VCaP (cell line): ENCODE data around the gene PIK3CD.

Experiments
- H3K27ac ChIP-seq: fragments of 450-650 bp; 2 replicates; pipeline ENCODE4 v1.5.1; 2017
- TF ChIP-seq, protein P1 (sequence below): fragments of 450-650 bp; conservative IDR thresholded peaks from 2 replicates; pipeline ENCODE4 v1.5.1; 2017; ENCODE audit warnings: mild to moderate bottlenecking, moderate library complexity

PIK3CD gene

GRCh38 chr1:9651220-9651564, 339 bp upstream of the PIK3CD start:
- no peak overlapping the region for H3K27ac ChIP-seq
- TF ChIP-seq, protein P1, sequence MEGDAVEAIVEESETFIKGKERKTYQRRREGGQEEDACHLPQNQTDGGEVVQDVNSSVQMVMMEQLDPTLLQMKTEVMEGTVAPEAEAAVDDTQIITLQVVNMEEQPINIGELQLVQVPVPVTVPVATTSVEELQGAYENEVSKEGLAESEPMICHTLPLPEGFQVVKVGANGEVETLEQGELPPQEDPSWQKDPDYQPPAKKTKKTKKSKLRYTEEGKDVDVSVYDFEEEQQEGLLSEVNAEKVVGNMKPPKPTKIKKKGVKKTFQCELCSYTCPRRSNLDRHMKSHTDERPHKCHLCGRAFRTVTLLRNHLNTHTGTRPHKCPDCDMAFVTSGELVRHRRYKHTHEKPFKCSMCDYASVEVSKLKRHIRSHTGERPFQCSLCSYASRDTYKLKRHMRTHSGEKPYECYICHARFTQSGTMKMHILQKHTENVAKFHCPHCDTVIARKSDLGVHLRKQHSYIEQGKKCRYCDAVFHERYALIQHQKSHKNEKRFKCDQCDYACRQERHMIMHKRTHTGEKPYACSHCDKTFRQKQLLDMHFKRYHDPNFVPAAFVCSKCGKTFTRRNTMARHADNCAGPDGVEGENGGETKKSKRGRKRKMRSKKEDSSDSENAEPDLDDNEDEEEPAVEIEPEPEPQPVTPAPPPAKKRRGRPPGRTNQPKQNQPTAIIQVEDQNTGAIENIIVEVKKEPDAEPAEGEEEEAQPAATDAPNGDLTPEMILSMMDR: no peak

DNA sequence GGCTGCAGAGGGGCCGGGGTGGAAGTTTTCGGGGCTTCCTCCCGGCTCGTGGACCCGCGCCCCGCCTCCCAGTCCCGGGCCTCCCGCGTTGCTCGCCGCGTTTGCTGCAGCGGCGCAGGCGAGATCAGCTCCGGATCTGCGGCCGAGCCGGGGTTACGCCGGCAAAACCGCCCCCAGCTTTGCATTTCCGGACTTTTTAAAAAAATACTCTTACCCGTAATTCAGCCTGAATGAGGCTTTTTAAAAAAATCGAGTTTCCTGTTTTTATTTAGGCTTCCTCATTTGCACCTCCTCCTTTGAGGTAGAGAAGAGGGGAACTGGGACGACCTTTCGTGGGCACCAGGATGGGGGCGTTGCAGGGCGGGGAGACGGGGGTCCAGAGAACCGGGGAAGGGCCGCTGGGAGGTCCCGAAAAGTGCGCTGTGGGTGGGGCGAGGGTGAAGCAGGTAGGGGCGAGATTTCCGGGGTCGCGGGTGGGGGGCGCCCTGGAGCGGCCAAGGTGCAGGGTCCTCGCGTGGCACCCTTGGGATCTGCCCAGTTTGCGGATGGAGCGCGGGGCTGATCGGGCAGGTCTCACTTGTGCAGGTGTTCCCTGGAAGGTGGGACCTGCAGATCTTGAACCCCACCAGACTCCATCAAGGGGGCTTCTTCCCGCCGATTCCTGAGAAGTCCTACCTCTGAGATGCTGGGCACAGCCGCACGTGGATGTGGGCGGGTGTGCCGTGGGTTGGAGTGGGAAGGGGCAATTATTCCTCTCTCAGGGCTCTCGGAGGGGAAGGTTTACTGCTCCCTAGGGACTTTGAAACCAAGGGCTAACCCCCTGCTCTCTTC, 1.1 kb downstream of the PIK3CD start:
- TF ChIP-seq, protein P1: no peak
- no peak overlapping the region for H3K27ac ChIP-seq

DNA sequence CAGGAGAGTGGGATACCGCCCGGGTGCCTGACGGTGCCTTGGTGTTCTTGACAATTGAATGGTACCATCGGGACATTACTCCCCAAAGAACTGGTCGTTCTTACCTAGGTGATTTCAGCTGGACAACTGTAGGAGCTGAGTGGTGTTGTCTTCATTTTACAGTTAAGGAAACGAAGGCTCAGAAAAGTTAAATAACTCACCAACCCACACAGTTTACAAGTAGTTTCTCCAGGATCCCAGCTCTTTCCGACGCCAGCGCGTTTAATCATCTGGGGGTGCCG, 1.6 kb downstream of the PIK3CD start:
- H3K27ac ChIP-seq: no peak overlapping the region
- TF ChIP-seq, protein P1: no peak

- no peak overlapping the region for H3K27ac ChIP-seq
- TF ChIP-seq, protein P1: no peak
Measured at GRCh38 chr1:9653491-9654050, 2.0 kb downstream of the PIK3CD start.

GRCh38 chr1:9654051-9654833, 2.7 kb downstream of the PIK3CD start:
- no peak overlapping the region for H3K27ac ChIP-seq
- TF ChIP-seq, protein P1: no peak

DNA sequence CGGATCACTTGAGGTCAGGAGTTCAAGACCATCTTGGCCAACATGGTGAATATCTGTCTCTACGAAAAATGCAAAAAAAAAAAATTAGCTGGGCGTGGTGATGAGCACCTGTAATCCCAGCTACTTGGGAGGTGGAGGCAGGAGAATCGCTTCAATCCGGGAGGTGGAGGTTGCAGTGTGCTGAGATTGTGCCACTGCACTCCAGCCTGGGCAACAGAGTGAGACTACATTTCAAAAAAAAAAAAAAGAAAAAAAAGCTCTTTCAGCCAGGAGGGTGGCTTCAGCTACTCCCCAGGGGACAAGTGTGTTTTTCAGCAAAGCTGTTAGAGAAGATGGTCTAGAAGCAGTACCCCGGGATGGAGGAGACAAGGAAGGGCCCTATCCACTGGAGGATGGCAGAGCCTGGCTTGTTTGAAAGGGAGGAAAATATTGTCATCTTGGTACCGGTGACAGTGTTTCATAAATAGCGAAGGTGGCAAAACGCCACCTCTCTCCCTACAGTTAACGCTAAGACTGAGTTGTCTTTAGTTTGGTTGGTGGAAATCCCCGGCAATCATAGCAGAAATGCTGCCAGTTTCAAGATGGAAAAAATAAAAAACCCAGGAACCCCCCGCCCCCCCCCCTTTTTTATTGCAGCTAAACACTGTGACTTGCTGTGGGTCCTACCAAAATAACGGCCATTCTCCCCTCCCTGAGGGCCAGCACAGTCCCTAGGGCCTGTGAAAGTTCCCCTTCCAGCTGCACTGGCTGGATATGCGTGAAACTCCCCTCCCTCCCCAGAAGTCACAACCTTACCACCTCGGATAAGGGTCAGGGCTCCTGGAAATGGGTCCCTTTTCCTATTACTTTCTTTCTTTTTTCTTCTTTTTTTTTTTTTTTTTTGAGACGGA, 3.5 kb downstream of the PIK3CD start:
- H3K27ac ChIP-seq: no peak overlapping the region
- TF ChIP-seq, protein P1: no peak

DNA sequence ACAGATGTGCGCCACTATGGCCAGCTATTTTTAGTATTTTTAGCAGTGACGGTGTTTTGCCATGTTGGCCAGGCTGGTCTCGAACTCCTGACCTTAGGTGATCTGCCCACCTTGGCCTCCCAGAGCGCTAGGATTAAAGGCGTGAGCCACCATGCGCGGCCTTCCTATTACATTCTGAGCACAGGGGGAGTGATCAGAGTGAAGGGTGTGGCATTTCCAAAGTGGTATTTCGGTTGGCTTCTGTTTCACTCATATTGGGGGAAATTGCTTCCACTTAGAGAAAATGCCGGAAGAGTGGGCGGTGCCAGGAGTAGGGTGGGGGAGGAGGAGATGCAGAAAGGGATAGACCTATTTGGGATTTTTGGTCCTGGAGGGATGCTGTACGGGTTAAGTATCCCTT, 4.3 kb downstream of the PIK3CD start:
- no peak overlapping the region for H3K27ac ChIP-seq

More for the DNA sequence above, 4.3 kb downstream of the PIK3CD start:
- TF ChIP-seq, protein P1: no peak
